Measurements from ENCODE around the gene SOCS7.

DNA sequence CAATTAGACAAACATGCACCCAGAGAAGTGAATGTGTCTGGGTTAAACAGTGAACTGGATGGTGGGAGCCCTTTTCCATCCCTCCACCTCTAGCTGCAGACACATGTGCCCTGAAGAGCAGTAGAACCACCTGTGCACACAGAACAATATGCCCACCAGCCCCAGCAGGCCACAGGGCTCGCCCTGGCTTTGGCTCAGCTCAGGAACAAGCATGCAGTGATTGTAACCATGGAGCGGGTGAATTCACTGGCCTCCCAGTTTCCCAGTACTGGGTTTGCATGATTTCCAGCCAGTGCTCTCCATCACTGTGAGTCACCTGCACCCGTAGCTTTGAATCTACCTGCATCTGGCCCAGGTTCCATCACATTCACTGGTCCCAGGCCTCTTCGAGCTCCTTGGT, 13.1 kb upstream of the SOCS7 start:
- TF ChIP-seq, protein P1, sequence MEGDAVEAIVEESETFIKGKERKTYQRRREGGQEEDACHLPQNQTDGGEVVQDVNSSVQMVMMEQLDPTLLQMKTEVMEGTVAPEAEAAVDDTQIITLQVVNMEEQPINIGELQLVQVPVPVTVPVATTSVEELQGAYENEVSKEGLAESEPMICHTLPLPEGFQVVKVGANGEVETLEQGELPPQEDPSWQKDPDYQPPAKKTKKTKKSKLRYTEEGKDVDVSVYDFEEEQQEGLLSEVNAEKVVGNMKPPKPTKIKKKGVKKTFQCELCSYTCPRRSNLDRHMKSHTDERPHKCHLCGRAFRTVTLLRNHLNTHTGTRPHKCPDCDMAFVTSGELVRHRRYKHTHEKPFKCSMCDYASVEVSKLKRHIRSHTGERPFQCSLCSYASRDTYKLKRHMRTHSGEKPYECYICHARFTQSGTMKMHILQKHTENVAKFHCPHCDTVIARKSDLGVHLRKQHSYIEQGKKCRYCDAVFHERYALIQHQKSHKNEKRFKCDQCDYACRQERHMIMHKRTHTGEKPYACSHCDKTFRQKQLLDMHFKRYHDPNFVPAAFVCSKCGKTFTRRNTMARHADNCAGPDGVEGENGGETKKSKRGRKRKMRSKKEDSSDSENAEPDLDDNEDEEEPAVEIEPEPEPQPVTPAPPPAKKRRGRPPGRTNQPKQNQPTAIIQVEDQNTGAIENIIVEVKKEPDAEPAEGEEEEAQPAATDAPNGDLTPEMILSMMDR (IDR thresholded peaks at IDR 0.05 in 8 of 11, conservative IDR thresholded peaks at IDR 0.05 in 3 of 11), result no peak
- no peak for TF ChIP-seq POLR2A (IDR thresholded peaks at IDR 0.05)

All from spleen (tissue), 7 donors.